BLaER1 (cell line): ENCODE measurements around the gene BRI3.
"Not testable (repeated sequence)": the region's sequence is repeated elsewhere in the genome, so short reads cannot be mapped to it uniquely, and the experiment has no call there.

Experiments
- H3K27ac ChIP-seq: shearing (Covaris generic); formaldehyde crosslinking; 2 replicates; pipeline ENCODE4 v1.8.1; 2022
- H3K27me3 ChIP-seq: shearing (Covaris generic); formaldehyde crosslinking; 2 replicates; pipeline ENCODE4 v1.8.1; 2022
- H3K36me3 ChIP-seq: shearing (Covaris generic); formaldehyde crosslinking; 2 replicates; pipeline ENCODE4 v1.8.1; 2022
- H3K4me1 ChIP-seq: shearing (Covaris generic); formaldehyde crosslinking; 2 replicates; pipeline ENCODE4 v1.8.1; 2022
- H3K4me2 ChIP-seq: shearing (Covaris generic); formaldehyde crosslinking; 2 replicates; pipeline ENCODE4 v1.8.1; 2022
- H3K4me3 ChIP-seq: shearing (Covaris generic); formaldehyde crosslinking; 2 replicates; pipeline ENCODE4 v1.8.1; 2022
- H3K9ac ChIP-seq: shearing (Covaris generic); formaldehyde crosslinking; 2 replicates; pipeline ENCODE4 v1.8.1; 2022
- H3K9me3 ChIP-seq: shearing (Covaris generic); formaldehyde crosslinking; 2 replicates; pipeline ENCODE4 v1.8.1; 2022
- H4K20me1 ChIP-seq: shearing (Covaris generic); formaldehyde crosslinking; 2 replicates; pipeline ENCODE4 v1.8.1; 2022
- Cebpa-rat ChIP-seq: shearing (Covaris generic); IDR thresholded peaks from 2 replicates; pipeline ENCODE4 v1.8.1; 2022

Gene BRI3

GRCh38 chr7:98303176-98303865 is 21.8 kb downstream of the BRI3 start:
- Histone ChIP-seq H3K9me3 (no peaks in the 10 kb centered on the region), H3K9ac (no peak overlapping the region), H3K36me3 (peaks cover 41% of the 10 kb centered on the region; the same call in 1 of the 2 replicates), H3K4me1 (peaks cover 22% of the 10 kb centered on the region), H4K20me1 (no peaks in the 10 kb centered on the region), H3K27me3 (no peaks in the 10 kb centered on the region), H3K27ac (no peak overlapping the region), H3K4me2 (no peak overlapping the region), H3K4me3 (no peak overlapping the region)
- TF ChIP-seq Cebpa-rat, result no peak

GRCh38 chr7:98303906-98304305 is 22.4 kb downstream of the BRI3 start:
- Histone ChIP-seq H3K27ac (no peak overlapping the region), H3K36me3 (peaks cover 41% of the 10 kb centered on the region; the same call in 1 of the 2 replicates), H3K4me2 (peak overlapping the region; percentile 33; the same call in 1 of the 2 replicates), H4K20me1 (no peaks in the 10 kb centered on the region), H3K4me3 (no peak overlapping the region), H3K9me3 (no peaks in the 10 kb centered on the region), H3K9ac (no peak overlapping the region), H3K4me1 (peaks cover 28% of the 10 kb centered on the region), H3K27me3 (no peaks in the 10 kb centered on the region)
- TF ChIP-seq Cebpa-rat, result no peak

- no peak overlapping the region for H3K9ac ChIP-seq
Measured at GRCh38 chr7:98305951-98306535, 24.6 kb downstream of the BRI3 start.

GRCh38 chr7:98307971-98308466 is 26.5 kb downstream of the BRI3 start:
- H3K9me3 ChIP-seq, result no peaks in the 10 kb centered on the region
- H3K27me3 ChIP-seq, result no peaks in the 10 kb centered on the region
- peaks cover 42% of the 10 kb centered on the region for H3K4me1 ChIP-seq
- H3K4me2 ChIP-seq, result peak overlapping the region; percentile 37; the same call in 1 of the 2 replicates
- no peak overlapping the region for H3K4me3 ChIP-seq
- peaks cover 44% of the 10 kb centered on the region; the same call in 1 of the 2 replicates for H3K36me3 ChIP-seq
- no peak for TF ChIP-seq Cebpa-rat
- H4K20me1 ChIP-seq, result no peaks in the 10 kb centered on the region
- no peak overlapping the region for H3K9ac ChIP-seq
- no peak overlapping the region for H3K27ac ChIP-seq

More at GRCh38 chr7:98305951-98306535, 24.6 kb downstream of the BRI3 start:
- TF ChIP-seq Cebpa-rat, result no peak
- peaks cover 44% of the 10 kb centered on the region; the same call in 1 of the 2 replicates for H3K36me3 ChIP-seq
- H3K4me1 ChIP-seq, result peaks cover 37% of the 10 kb centered on the region
- no peaks in the 10 kb centered on the region for H3K27me3 ChIP-seq
- H4K20me1 ChIP-seq, result no peaks in the 10 kb centered on the region
- H3K4me2 ChIP-seq, result no peak overlapping the region
- no peak overlapping the region for H3K27ac ChIP-seq
- H3K9me3 ChIP-seq, result no peaks in the 10 kb centered on the region
- no peak overlapping the region for H3K4me3 ChIP-seq

- no peak for TF ChIP-seq Cebpa-rat
- no peaks in the 10 kb centered on the region for H3K27me3 ChIP-seq
- peaks cover 39% of the 10 kb centered on the region; the same call in 1 of the 2 replicates for H3K36me3 ChIP-seq
- no peaks in the 10 kb centered on the region for H3K9me3 ChIP-seq
- no peak overlapping the region for H3K27ac ChIP-seq
- peaks cover 46% of the 10 kb centered on the region for H3K4me1 ChIP-seq
- H4K20me1 ChIP-seq, result no peaks in the 10 kb centered on the region
- H3K4me3 ChIP-seq, result no peak overlapping the region
- H3K9ac ChIP-seq, result no peak overlapping the region
- peak overlapping the region; percentile 37; the same call in 1 of the 2 replicates for H3K4me2 ChIP-seq
Measured at GRCh38 chr7:98309566-98309965, 28.1 kb downstream of the BRI3 start.

- Histone ChIP-seq H3K27ac (peak overlapping the region; percentile 59), H4K20me1 (no peaks in the 10 kb centered on the region), H3K9me3 (peaks cover 12% of the 10 kb centered on the region), H3K27me3 (no peaks in the 10 kb centered on the region), H3K4me2 (peak overlapping the region; percentile 79; the same call in 1 of the 2 replicates), H3K36me3 (peaks cover 30% of the 10 kb centered on the region; the same call in 1 of the 2 replicates), H3K9ac (no peak overlapping the region), H3K4me3 (no peak overlapping the region), H3K4me1 (peaks cover 66% of the 10 kb centered on the region)
- no peak for TF ChIP-seq Cebpa-rat
Measured at GRCh38 chr7:98312201-98312600, 30.7 kb downstream of the BRI3 start.

GRCh38 chr7:98314469-98314868 is 33.0 kb downstream of the BRI3 start:
- peaks cover 12% of the 10 kb centered on the region for H3K9me3 ChIP-seq
- peaks cover 16% of the 10 kb centered on the region; the same call in 1 of the 2 replicates for H3K36me3 ChIP-seq
- H3K27ac ChIP-seq, result peak overlapping the region; percentile 88
- no peaks in the 10 kb centered on the region for H3K27me3 ChIP-seq
- peak overlapping the region; percentile 79 for H3K4me2 ChIP-seq
- peaks cover 65% of the 10 kb centered on the region for H3K4me1 ChIP-seq
- H3K4me3 ChIP-seq, result no peak overlapping the region
- peak overlapping the region; percentile 65; the same call in 1 of the 2 replicates for H3K9ac ChIP-seq
- TF ChIP-seq Cebpa-rat, result peak; percentile 90
- H4K20me1 ChIP-seq, result no peaks in the 10 kb centered on the region

- Histone ChIP-seq H3K9me3 (peaks cover 12% of the 10 kb centered on the region), H3K4me1 (peaks cover 71% of the 10 kb centered on the region), H3K9ac (no peak overlapping the region), H3K36me3 (0 out of 2 replicates have a peak, but pooled peaks cover 12% of the 10 kb centered on the region), H3K4me2 (peak overlapping the region; percentile 79), H3K27ac (peak overlapping the region; percentile 88), H4K20me1 (no peaks in the 10 kb centered on the region), H3K4me3 (no peak overlapping the region), H3K27me3 (no peaks in the 10 kb centered on the region)
- no peak for TF ChIP-seq Cebpa-rat
Measured at GRCh38 chr7:98315318-98315993, 34.0 kb downstream of the BRI3 start.

- Histone ChIP-seq H3K27ac (peak overlapping the region; percentile 88), H3K4me2 (peak overlapping the region; percentile 79), H3K4me1 (peaks cover 77% of the 10 kb centered on the region), H3K9me3 (peaks cover 12% of the 10 kb centered on the region)
- not testable (repeated sequence) for H3K9ac ChIP-seq, H4K20me1 ChIP-seq, H3K4me3 ChIP-seq, H3K27me3 ChIP-seq, H3K36me3 ChIP-seq
Measured at GRCh38 chr7:98315994-98316527, 34.6 kb downstream of the BRI3 start.
